Subcutaneous adipose tissue (tissue), 4 donors: Measurements from ENCODE around the gene SP8. TPM values are rescaled to one million over a fixed set of nuclear protein-coding genes. Genes with fewer than 3 reads are reported as not detected.

Source experiments
- CTCF ChIP-seq: fragments of 450-650 bp; IDR thresholded peaks from one replicate; pipeline ENCODE4 v1.5.1; 2016; ENCODE audit warnings: low read depth, mild to moderate bottlenecking, control low read depth, antibody characterized with exemption, moderate library complexity
- total RNA-seq, 4 donors: library from RNA; depleted of rRNA; stranded (reverse); fragments of >200 nt; gene quantifications; one replicate each; pipeline ENCODE4 v1.1.0, GENCODE V29; 2016

SP8 gene
- total RNA-seq, 4 donors from 2014 or later: not detected

DNA sequence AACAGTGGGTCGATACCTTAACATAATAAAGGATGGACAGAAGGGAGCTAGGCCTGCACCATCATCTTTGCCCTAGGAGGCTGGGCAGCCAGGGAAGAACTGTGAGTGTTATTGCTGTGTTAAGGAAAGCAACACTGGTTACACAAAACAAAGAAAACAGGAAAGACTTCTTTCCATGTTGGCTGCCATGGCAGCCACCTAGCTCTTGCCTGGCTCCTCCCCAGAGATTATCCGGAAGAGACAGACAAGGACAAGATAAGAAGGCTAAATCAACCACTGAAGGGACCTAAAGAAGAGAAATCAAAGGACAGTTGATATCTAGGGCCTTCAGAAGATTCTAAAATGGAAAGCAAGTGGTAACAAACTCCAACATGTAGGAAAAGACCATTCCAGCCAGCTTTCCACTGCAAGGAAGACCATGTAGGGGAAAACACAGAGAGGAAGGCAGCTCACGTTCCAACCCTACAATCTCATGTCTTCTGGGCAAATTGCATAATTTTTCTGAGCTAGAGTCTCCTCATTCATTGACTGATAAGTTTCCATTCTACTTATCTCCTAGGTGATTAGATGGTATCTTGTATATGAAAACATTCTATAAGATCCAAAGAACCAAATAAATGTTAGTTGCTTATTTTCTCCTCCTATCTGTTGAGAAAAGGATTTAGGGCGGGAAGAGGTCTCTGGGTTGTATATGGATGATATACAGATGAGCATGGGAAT, 51.2 kb downstream of the SP8 start:
- no peak for TF ChIP-seq CTCF

Other genes with a start within 250 kb of the SP8 start
- gene ABCB5, start 171.2 kb downstream of the SP8 start, total RNA-seq: 1 to 10 TPM; 1.6 to 4.2 (median 2.8) TPM